GM12801 (cell line): Measurements from ENCODE around the gene PNN.

Experiments
- TF ChIP-seq, protein P1 (sequence below): IDR thresholded peaks from one replicate; pipeline ENCODE4 v1.5.1; 2011; ENCODE audit warnings: control low read depth; ENCODE audit not compliant: insufficient read length; ENCODE audit errors: extremely low read depth

PNN gene

GRCh38 chr14:39174560-39175444 lies at the start of gene PNN:
PNN (plus strand) TSS chr14:39175254; CDS start chr14:39175280, 26 bp downstream.
- TF ChIP-seq, protein P1, sequence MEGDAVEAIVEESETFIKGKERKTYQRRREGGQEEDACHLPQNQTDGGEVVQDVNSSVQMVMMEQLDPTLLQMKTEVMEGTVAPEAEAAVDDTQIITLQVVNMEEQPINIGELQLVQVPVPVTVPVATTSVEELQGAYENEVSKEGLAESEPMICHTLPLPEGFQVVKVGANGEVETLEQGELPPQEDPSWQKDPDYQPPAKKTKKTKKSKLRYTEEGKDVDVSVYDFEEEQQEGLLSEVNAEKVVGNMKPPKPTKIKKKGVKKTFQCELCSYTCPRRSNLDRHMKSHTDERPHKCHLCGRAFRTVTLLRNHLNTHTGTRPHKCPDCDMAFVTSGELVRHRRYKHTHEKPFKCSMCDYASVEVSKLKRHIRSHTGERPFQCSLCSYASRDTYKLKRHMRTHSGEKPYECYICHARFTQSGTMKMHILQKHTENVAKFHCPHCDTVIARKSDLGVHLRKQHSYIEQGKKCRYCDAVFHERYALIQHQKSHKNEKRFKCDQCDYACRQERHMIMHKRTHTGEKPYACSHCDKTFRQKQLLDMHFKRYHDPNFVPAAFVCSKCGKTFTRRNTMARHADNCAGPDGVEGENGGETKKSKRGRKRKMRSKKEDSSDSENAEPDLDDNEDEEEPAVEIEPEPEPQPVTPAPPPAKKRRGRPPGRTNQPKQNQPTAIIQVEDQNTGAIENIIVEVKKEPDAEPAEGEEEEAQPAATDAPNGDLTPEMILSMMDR, result no peak

GRCh38 chr14:39138440-39138839 lies 36.6 kb upstream of the PNN start:
- TF ChIP-seq, protein P1, result no peak

DNA sequence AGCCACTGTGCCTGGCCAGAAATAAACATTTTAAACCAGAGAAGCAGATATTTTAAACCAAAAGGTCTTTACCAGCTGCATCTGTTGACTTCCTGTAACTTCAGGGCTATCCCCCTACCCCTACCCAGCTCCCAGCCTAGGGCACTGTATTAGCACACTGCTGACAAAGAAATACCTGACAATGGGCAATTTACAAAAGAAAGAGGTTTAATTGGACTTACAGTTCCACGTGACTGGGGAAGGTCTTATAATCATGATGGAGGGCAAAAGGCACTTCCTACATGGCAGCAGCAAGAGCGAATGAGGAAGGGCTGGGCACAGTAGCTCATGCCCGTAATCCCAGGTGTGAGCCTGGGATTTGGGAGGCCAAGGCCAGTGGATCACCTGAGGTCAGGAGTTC lies 34.9 kb upstream of the PNN start:
- TF ChIP-seq, protein P1, result no peak

GRCh38 chr14:39145266-39145966 lies 29.6 kb upstream of the PNN start:
- TF ChIP-seq, protein P1, result no peak

GRCh38 chr14:39154594-39155189 lies 20.4 kb upstream of the PNN start:
- TF ChIP-seq, protein P1, result no peak

- TF ChIP-seq, protein P1, result no peak
Observed at GRCh38 chr14:39157491-39157890, 17.6 kb upstream of the PNN start.

DNA sequence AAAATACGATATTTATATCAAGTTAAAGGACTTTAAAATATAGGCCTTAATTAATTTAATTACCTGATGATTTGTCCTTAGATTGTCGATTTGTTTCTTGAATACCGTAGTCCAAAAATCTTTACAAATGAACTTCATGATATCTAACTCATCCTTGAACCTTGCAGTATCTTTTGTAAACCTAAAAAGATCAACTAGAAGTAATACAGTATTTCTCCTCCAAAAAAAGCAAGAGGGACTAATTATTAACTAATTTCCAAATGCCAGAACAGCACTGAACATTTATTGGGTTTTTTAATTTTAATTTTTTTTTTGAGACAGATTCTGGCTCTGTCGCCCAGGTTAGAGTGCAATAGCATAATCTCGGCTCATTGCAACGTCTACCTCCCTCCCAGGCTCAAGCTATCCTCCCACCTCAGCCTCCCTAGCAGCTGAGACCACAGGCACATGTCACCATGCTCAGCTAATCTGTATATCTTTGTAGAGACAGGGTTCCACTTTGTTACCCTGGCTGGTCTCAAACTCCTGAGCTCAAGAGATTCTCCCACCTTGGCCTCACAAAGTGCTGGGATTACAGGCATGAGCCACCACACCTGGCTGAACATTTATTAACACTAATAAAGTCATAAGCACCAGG lies 16.7 kb upstream of the PNN start:
- TF ChIP-seq, protein P1, result no peak
